ENCODE results near the gene AOAH. TPM values are rescaled to one million over a fixed set of nuclear protein-coding genes. Genes with fewer than 3 reads are reported as not detected.

Gene AOAH
- total and polyA plus RNA-seq, 9 of the 15 experiments (the other 6 are each of a cell fraction or from before 2014, with no cell fraction given): not detected

- no TSS peak for BruUV-seq (replicated peaks)
- POLR2A ChIA-PET: no interaction called here
- H3K4me2 ChIP-seq (ENCODE audit: insufficient read depth, low read length): no peak overlapping the region
- no peak overlapping the region for H3K9ac ChIP-seq (ENCODE audit: insufficient read depth in 1 of 2, low read depth in 2 of 2, low read length in 2 of 2)
- FAIRE-seq (no peak), ATAC-seq (no peak), DNase-seq (ENCODE audit: extremely low read depth in 1 of 4, low spot score in 3 of 4) (no peak)
- WGBS (ENCODE audit: insufficient coverage, low coverage, missing lambda C conversion rate): 2% methylated on average over 9 of the region's 9 CpGs
- CTCF ChIA-PET (ENCODE audit: low intra/inter-chr PET ratio): no interaction called here
- peaks cover 24 to 36% of the 10 kb centered on the region in 2 experiments for H3K27me3 ChIP-seq (ENCODE audit: control insufficient read depth in 2 of 2, insufficient read depth in 2 of 2, low read length in 2 of 2)
- no peaks in the 10 kb centered on the region for H3K9me3 ChIP-seq (replicated peaks; ENCODE audit: control insufficient read depth, insufficient read depth, low read depth, low read length)
- H3K27ac ChIP-seq (ENCODE audit: extremely low read depth, low read depth, low read length): no peak overlapping the region
- in situ Hi-C loops (cut with MboI) (no loop called here), intact Hi-C loops (cut with micrococcal nuclease) (no loop called here)
- H3K9me1 ChIP-seq (ENCODE audit: control insufficient read depth, insufficient read depth, low read length): no peaks in the 10 kb centered on the region
- TF ChIP-seq ZZZ3 (IDR thresholded peaks at IDR 0.05): no peak
- TF ChIP-seq KLF6 (CRISPR knock-in tag; IDR thresholded peaks at IDR 0.05; ENCODE audit: borderline replicate concordance): no peak
- TF ChIP-seq TFAM (CRISPR knock-in tag; conservative IDR thresholded peaks at IDR 0.05): no peak
- no peak overlapping the region for H2AFZ ChIP-seq (ENCODE audit: low read depth, low read length)
- H4K20me1 ChIP-seq (replicated peaks; ENCODE audit: control insufficient read depth, insufficient read depth, low read length): peaks cover 8% of the 10 kb centered on the region
- no peak overlapping the region for H3K4me3 ChIP-seq
- no peaks in the 10 kb centered on the region for H3K79me2 ChIP-seq (ENCODE audit: control insufficient read depth, insufficient read depth, low read length)
- no peaks in the 10 kb centered on the region for H3K36me3 ChIP-seq (ENCODE audit: control insufficient read depth, insufficient read depth, low read length)
- H3K4me1 ChIP-seq (replicated peaks in 1 of 2; ENCODE audit: control insufficient read depth in 2 of 2, insufficient read depth in 2 of 2, low read length in 2 of 2): no peaks in the 10 kb centered on the region
These were observed 90.9 kb downstream of the AOAH start for GRCh38 chr7:36633377-36633776.

GRCh38 chr7:36630112-36630650, 94.1 kb downstream of the AOAH start:
- Histone ChIP-seq H3K27me3 (ENCODE audit: control insufficient read depth in 2 of 2, insufficient read depth in 2 of 2, low read length in 2 of 2) (peaks cover 22 to 39% of the 10 kb centered on the region in 2 experiments), H3K36me3 (ENCODE audit: control insufficient read depth, insufficient read depth, low read length) (no peaks in the 10 kb centered on the region)
- ATAC-seq: no peak

More at GRCh38 chr7:36630112-36630650, 94.1 kb downstream of the AOAH start:
- Histone ChIP-seq H3K79me2 (ENCODE audit: control insufficient read depth, insufficient read depth, low read length) (no peaks in the 10 kb centered on the region), H3K27ac (ENCODE audit: extremely low read depth, low read depth, low read length) (no peak overlapping the region), H3K4me1 (replicated peaks in 1 of 2; ENCODE audit: control insufficient read depth in 2 of 2, insufficient read depth in 2 of 2, low read length in 2 of 2) (no peaks in the 10 kb centered on the region), H3K9me3 (replicated peaks; ENCODE audit: control insufficient read depth, insufficient read depth, low read depth, low read length) (no peaks in the 10 kb centered on the region), H4K20me1 (replicated peaks; ENCODE audit: control insufficient read depth, insufficient read depth, low read length) (peaks cover 8% of the 10 kb centered on the region), H2AFZ (ENCODE audit: low read depth, low read length) (no peak overlapping the region), H3K4me2 (ENCODE audit: insufficient read depth, low read length) (no peak overlapping the region), H3K9me1 (ENCODE audit: control insufficient read depth, insufficient read depth, low read length) (no peaks in the 10 kb centered on the region), H3K4me3 (no peak overlapping the region), H3K9ac (ENCODE audit: insufficient read depth in 1 of 2, low read depth in 2 of 2, low read length in 2 of 2) (no peak overlapping the region)
- BruUV-seq (replicated peaks): no TSS peak
- WGBS (ENCODE audit: insufficient coverage, low coverage, missing lambda C conversion rate): 2% methylated on average over 6 of the region's 6 CpGs
- CTCF ChIA-PET (ENCODE audit: low intra/inter-chr PET ratio): no interaction called here
- POLR2A ChIA-PET: no interaction called here
- DNase-seq (ENCODE audit: extremely low read depth in 1 of 4, low spot score in 3 of 4): no peak
- intact Hi-C loops (cut with micrococcal nuclease) (no loop called here), in situ Hi-C loops (cut with MboI) (no loop called here)
- TF ChIP-seq TEAD4 (IDR thresholded peaks at IDR 0.05; ENCODE audit: low read length): no peak
- no peak for TF ChIP-seq TEAD4 (CRISPR knock-in tag; IDR thresholded peaks at IDR 0.05; ENCODE audit: borderline replicate concordance)
- TF ChIP-seq ZBTB49 (CRISPR knock-in tag; IDR thresholded peaks at IDR 0.05; ENCODE audit: borderline replicate concordance): no peak
- no peak for TF ChIP-seq ZNF740 (CRISPR knock-in tag; IDR thresholded peaks at IDR 0.05)
- TF ChIP-seq ZNF740 (tag; IDR thresholded peaks at IDR 0.05): no peak
- no peak for FAIRE-seq
